22Rv1 (cell line): ENCODE results near the gene IL19.

Experiments
- ZFX ChIP-seq: fragments of 450-650 bp; IDR thresholded peaks from 2 replicates; pipeline ENCODE4 v1.6.1; 2017; ENCODE audit warnings: antibody characterized with exemption, borderline replicate concordance
- TF ChIP-seq, protein P1 (sequence below): fragments of 450-650 bp; IDR thresholded peaks from 2 replicates; pipeline ENCODE4 v1.5.1; 2017; ENCODE audit warnings: mild to moderate bottlenecking

DNA sequence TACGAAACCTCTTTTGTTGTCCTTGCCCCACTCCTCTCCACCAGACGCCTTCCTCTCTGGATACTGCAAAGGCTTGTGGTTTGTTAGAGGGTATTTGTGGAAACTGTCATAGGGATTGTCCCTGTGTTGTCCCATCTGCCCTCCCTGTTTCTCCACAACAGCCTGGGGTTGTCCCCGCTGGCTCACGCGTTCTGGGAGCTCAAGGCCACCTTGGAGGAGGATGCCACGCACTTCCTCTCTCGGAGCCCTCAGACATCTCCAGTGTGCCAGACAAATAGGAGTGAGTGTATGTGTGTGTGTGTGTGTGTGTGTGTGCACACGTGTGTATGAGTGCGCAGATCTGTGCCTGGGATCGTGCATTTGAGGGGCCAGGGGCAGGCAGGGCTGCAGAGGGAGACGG is 37.6 kb upstream of the IL19 start:
- TF ChIP-seq, protein P1, sequence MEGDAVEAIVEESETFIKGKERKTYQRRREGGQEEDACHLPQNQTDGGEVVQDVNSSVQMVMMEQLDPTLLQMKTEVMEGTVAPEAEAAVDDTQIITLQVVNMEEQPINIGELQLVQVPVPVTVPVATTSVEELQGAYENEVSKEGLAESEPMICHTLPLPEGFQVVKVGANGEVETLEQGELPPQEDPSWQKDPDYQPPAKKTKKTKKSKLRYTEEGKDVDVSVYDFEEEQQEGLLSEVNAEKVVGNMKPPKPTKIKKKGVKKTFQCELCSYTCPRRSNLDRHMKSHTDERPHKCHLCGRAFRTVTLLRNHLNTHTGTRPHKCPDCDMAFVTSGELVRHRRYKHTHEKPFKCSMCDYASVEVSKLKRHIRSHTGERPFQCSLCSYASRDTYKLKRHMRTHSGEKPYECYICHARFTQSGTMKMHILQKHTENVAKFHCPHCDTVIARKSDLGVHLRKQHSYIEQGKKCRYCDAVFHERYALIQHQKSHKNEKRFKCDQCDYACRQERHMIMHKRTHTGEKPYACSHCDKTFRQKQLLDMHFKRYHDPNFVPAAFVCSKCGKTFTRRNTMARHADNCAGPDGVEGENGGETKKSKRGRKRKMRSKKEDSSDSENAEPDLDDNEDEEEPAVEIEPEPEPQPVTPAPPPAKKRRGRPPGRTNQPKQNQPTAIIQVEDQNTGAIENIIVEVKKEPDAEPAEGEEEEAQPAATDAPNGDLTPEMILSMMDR, result no peak
- no peak for TF ChIP-seq ZFX
